Lower leg skin (tissue), 4 donors: ENCODE measurements around the gene MGST3. TPM values are rescaled to one million over a fixed set of nuclear protein-coding genes. Genes with fewer than 3 reads are reported as not detected.
"Not testable (repeated sequence)": the region's sequence is repeated elsewhere in the genome, so short reads cannot be mapped to it uniquely, and the experiment has no call there.

Source experiments
- DNase-seq, 2 donors: peaks; one replicate each; pipeline ENCODE4 v3.0.0-alpha.2; 2019; ENCODE audit warnings: low spot score in 2 of 2
- H3K4me3 ChIP-seq: fragments of 200-600 bp; sonication (generic); 2 replicates; pipeline ENCODE4 v1.5.1; 2017; ENCODE audit warnings: mild to moderate bottlenecking, low read depth; ENCODE audit not compliant: poor library complexity, severe bottlenecking
- CTCF ChIP-seq, 3 donors: fragments of 450-650 bp; IDR thresholded peaks; one replicate each; pipeline ENCODE4 v1.5.1; 2016; ENCODE audit warnings: antibody characterized with exemption in 3 of 3, mild to moderate bottlenecking in 3 of 3, moderate library complexity in 2 of 3
- POLR2A ChIP-seq, 2 donors: fragments of 450-650 bp; IDR thresholded peaks; one replicate each; pipeline ENCODE4 v1.6.1; 2016 to 2017; ENCODE audit warnings: antibody characterized with exemption in 2 of 2, mild to moderate bottlenecking in 1 of 2, moderate library complexity in 1 of 2
- WGBS, 2 donors: methylation state at CpG; one replicate each; pipeline ENCODE4 v1.1.5; 2018; 5-methylcytosine and 5-hydroxymethylcytosine counted together
- intact Hi-C: fragments of 100-400 bp; cut with DNase I; formaldehyde crosslinking; loops from one replicate; pipeline ENCODE4 v1.15.0; 2023; ENCODE audit warnings: low total_unique reads
- total RNA-seq, 4 donors: library from RNA; depleted of rRNA; stranded (reverse); fragments of >200 nt; gene quantifications; one replicate each; pipeline ENCODE4 v1.1.0, GENCODE V29; 2016

Gene MGST3
- total RNA-seq, 4 donors from 2014 or later = 65.8 to 154 (median 97.6) TPM

DNA sequence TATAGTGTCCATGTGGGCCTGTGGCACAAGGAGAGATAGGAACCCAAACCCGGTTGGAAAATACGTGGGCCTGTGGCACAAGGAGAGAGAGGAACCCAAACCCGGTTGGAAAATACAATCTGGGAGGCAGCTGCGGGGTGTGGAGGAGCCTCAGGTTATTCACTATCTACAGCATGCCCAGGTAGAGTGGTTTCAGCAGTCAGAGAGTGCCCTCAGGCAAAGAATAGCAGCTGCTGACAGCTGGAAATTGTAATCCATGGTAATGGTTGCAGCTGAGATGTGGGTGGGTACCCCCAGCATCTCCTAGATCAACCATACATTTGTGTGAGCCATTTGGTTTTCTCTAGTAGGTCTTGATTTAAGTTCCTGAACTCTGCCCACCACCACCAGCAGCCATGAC, 25.8 kb upstream of the MGST3 start:
- intact Hi-C loops = no loop called here
- DNase-seq = no peak
- no peak overlapping the region for H3K4me3 ChIP-seq
- TF ChIP-seq POLR2A (IDR thresholded peaks at IDR 0.05) (no peak), CTCF (IDR thresholded peaks at IDR 0.05) (no peak)
- WGBS, 2 donors = 85 to 88% methylated on average over 4 of the region's 4 CpGs

DNA sequence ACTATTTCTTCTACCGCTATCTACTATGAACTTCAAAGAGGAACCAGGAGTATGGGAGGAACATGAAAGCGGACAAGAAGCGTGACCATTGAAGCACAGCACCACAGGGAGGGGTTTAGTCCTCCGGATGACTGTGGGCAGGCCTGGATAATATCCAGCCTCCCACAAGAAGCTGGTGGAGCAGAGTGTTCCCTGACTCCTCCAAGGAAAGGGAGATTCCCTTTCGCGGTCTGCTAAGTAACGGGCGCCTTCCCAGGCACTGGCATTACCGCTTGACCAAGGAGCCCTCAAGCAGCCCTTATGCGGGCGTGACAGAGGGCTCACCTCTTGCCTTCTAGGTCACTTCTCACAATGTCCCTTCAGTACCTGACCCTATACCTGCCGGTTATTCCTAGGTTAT, 24.4 kb upstream of the MGST3 start:
- DNase-seq, H3K4me3 ChIP-seq, intact Hi-C loops: not testable (repeated sequence)
- WGBS, 2 donors = 90 to 92% methylated on average over 12 of the region's 12 CpGs

GRCh38 chr1:165610866-165611265, 20.2 kb upstream of the MGST3 start:
- intact Hi-C loops = no loop called here
- no peak for TF ChIP-seq POLR2A (IDR thresholded peaks at IDR 0.05)
- TF ChIP-seq CTCF (IDR thresholded peaks at IDR 0.05) = no peak
- no peak overlapping the region for H3K4me3 ChIP-seq
- no peak for DNase-seq
- 10 to 13% methylated on average over 1 of the region's 1 CpG for whole genome bisulfite sequencing, 2 donors

- no peak overlapping the region for H3K4me3 ChIP-seq
- WGBS, 2 donors = 92 to 93% methylated on average over 3 of the region's 3 CpGs
- no peak for DNase-seq
- intact Hi-C loops = no loop called here
- TF ChIP-seq POLR2A (IDR thresholded peaks at IDR 0.05) (no peak), CTCF (IDR thresholded peaks at IDR 0.05) (no peak)
Observed at GRCh38 chr1:165612062-165612461, 19.0 kb upstream of the MGST3 start.

GRCh38 chr1:165616054-165616612, 14.9 kb upstream of the MGST3 start:
- WGBS, 2 donors = 75 to 80% methylated on average over 1 of the region's 1 CpG
- intact Hi-C loops = no loop called here
- TF ChIP-seq POLR2A (IDR thresholded peaks at IDR 0.05) = no peak
- TF ChIP-seq CTCF (IDR thresholded peaks at IDR 0.05) = no peak
- no peak overlapping the region for H3K4me3 ChIP-seq
- DNase-seq = no peak

DNA sequence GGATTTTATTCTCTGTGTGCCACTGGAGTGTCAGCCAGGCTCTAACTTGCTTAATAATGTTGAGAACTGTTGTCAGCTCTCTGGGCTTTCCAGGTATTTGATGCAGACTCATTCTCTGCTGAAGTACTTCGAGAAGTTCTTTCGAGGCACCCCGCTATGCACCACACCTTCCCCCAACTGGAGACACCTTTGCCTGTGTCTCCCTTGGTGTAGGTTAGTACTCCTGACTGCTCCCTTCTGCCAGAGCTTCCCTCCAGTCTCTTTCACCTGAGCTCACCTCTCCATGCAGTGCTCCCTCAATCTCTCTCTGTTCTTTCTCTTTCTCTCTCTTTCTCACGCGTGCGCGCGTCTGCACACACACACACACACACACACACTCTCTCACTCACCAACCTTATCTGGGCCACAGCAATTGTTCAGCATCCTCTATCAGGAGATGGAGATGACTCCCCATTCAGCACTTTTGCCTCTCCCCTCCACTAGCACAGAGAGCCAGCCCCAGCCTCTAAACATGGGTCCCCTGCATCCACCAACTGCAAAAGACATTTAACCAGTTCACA, 14.0 kb upstream of the MGST3 start:
- whole genome bisulfite sequencing, 2 donors = 89 to 94% methylated on average over 8 of the region's 8 CpGs
- intact Hi-C loops = no loop called here
- no peak overlapping the region for H3K4me3 ChIP-seq
- no peak for DNase-seq
- TF ChIP-seq CTCF (IDR thresholded peaks at IDR 0.05) = no peak
- TF ChIP-seq POLR2A (IDR thresholded peaks at IDR 0.05) = no peak
